Measurements from ENCODE around the gene CUL7.

DNA sequence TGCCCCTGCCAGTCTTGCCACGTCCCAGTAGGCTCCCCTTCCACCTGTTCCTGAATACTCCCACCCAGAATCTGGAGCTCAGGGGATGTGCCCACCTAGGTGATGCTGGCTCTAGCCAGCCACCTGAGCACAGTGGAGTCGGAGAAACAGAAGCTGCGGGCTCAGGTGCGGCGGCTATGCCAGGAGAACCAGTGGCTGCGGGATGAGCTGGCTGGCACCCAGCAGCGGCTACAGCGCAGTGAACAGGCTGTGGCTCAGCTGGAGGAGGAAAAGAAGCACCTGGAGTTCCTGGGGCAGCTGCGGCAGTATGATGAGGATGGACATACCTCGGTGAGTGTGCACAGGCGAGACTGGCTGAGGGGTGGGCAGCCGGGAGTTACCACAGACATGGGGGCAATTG, 9.2 kb upstream of the CUL7 start:
- TF ChIP-seq, protein P1, sequence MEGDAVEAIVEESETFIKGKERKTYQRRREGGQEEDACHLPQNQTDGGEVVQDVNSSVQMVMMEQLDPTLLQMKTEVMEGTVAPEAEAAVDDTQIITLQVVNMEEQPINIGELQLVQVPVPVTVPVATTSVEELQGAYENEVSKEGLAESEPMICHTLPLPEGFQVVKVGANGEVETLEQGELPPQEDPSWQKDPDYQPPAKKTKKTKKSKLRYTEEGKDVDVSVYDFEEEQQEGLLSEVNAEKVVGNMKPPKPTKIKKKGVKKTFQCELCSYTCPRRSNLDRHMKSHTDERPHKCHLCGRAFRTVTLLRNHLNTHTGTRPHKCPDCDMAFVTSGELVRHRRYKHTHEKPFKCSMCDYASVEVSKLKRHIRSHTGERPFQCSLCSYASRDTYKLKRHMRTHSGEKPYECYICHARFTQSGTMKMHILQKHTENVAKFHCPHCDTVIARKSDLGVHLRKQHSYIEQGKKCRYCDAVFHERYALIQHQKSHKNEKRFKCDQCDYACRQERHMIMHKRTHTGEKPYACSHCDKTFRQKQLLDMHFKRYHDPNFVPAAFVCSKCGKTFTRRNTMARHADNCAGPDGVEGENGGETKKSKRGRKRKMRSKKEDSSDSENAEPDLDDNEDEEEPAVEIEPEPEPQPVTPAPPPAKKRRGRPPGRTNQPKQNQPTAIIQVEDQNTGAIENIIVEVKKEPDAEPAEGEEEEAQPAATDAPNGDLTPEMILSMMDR (IDR thresholded peaks at IDR 0.05), result no peak
- TF ChIP-seq SP1 (CRISPR knock-in tag; conservative IDR thresholded peaks at IDR 0.05) (no peak), ZNF121 (CRISPR knock-in tag; IDR thresholded peaks at IDR 0.05) (no peak), NFYB (CRISPR knock-in tag; conservative IDR thresholded peaks at IDR 0.05; ENCODE audit: low read depth) (no peak), TEAD1 (CRISPR knock-in tag; IDR thresholded peaks at IDR 0.05) (no peak), CREB1 (CRISPR knock-in tag; IDR thresholded peaks at IDR 0.05) (no peak), TP53 (CRISPR knock-in tag; IDR thresholded peaks at IDR 0.05) (no peak)
- TF ChIP-seq, protein P2, sequence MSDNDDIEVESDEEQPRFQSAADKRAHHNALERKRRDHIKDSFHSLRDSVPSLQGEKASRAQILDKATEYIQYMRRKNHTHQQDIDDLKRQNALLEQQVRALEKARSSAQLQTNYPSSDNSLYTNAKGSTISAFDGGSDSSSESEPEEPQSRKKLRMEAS (CRISPR knock-in tag; IDR thresholded peaks at IDR 0.05), result no peak
